OCI-LY7 (cell line): Measurements from ENCODE around the gene AKT2. TPM values are rescaled to one million over a fixed set of nuclear protein-coding genes. Genes with fewer than 3 reads are reported as not detected.

Experiments
- BruUV-seq: library from RNA; stranded (reverse); fragments of 400-500 nt; replicated peaks from 2 replicates; lab custom pipeline; 2021; lab: Mats Ljungman, UMichigan
- CTCF ChIA-PET: fragments of 300-600 bp; sonication (Branson Sonifier 250); formaldehyde crosslinking; loops from one replicate; lab custom pipeline; 2022; ENCODE audit warnings: antibody characterized with exemption; ENCODE audit not compliant: unreplicated experiment; lab: Charles Lee
- POLR2A ChIA-PET: fragments of 300-600 bp; sonication (Branson Sonifier 250); formaldehyde crosslinking; loops from one replicate; lab custom pipeline; 2022; ENCODE audit warnings: antibody characterized with exemption; lab: Charles Lee
- DNase-seq: peaks from one replicate; pipeline ENCODE4 v3.0.0-alpha.2; 2015; ENCODE audit warnings: low spot score
- H2AFZ ChIP-seq: fragments of 200-600 bp; sonication (generic), shearing (Covaris generic); 2 replicates; pipeline ENCODE4 v1.6.1; 2014; ENCODE audit warnings: mild to moderate bottlenecking, antibody characterized with exemption, low read length, moderate library complexity
- H3K27ac ChIP-seq: fragments of 200-600 bp; sonication (generic); 2 replicates; pipeline ENCODE4 v1.5.1; 2014; ENCODE audit warnings: mixed run types, low read depth, mild to moderate bottlenecking, moderate library complexity, low read length, inconsistent platforms; ENCODE audit not compliant: poor library complexity, severe bottlenecking
- H3K36me3 ChIP-seq: fragments of 200-600 bp; sonication (generic); 2 replicates; pipeline ENCODE4 v1.6.1; 2014; ENCODE audit warnings: mild to moderate bottlenecking, antibody characterized with exemption, low read length, moderate library complexity, mixed read lengths; ENCODE audit not compliant: insufficient read depth
- H3K4me1 ChIP-seq: fragments of 200-600 bp; sonication (generic); 2 replicates; pipeline ENCODE4 v1.5.1; 2014; ENCODE audit warnings: mild to moderate bottlenecking, low read length; ENCODE audit not compliant: insufficient read depth, poor library complexity, severe bottlenecking
- H3K4me2 ChIP-seq: fragments of 200-600 bp; sonication (generic); 2 replicates; pipeline ENCODE4 v1.6.1; 2014; ENCODE audit warnings: mild to moderate bottlenecking, low read length
- H3K4me3 ChIP-seq: fragments of 200-600 bp; sonication (generic); 2 replicates; pipeline ENCODE4 v1.5.1; 2014; ENCODE audit warnings: mild to moderate bottlenecking, low read depth, low read length; ENCODE audit not compliant: poor library complexity, severe bottlenecking
- H3K79me2 ChIP-seq: fragments of 200-600 bp; sonication (generic); 2 replicates; pipeline ENCODE4 v1.6.1; 2016; ENCODE audit warnings: low read depth, mild to moderate bottlenecking, low read length, moderate library complexity, mixed read lengths; ENCODE audit not compliant: insufficient read depth
- H3K9me2 ChIP-seq: fragments of 200-600 bp; sonication (generic); 2 replicates; pipeline ENCODE4 v1.6.1; 2016; ENCODE audit warnings: mild to moderate bottlenecking, low read length, mixed read lengths; ENCODE audit not compliant: insufficient read depth
- H3K9me3 ChIP-seq: fragments of 200-600 bp; sonication (generic); 2 replicates; pipeline ENCODE4 v1.6.1; 2014; ENCODE audit warnings: mild to moderate bottlenecking, mixed run types, low read length, mixed read lengths
- H4K20me1 ChIP-seq: fragments of 200-600 bp; sonication (generic); 2 replicates; pipeline ENCODE4 v1.6.1; 2014; ENCODE audit warnings: mild to moderate bottlenecking, antibody characterized with exemption, low read length, moderate library complexity, mixed read lengths; ENCODE audit not compliant: insufficient read depth
- CTCF ChIP-seq: fragments of 200-600 bp; sonication (generic); conservative IDR thresholded peaks from 2 replicates; pipeline ENCODE4 v1.5.1; 2014; ENCODE audit warnings: mild to moderate bottlenecking, antibody characterized with exemption, low read length, moderate library complexity, mixed read lengths
- EZH2phosphoT487 ChIP-seq: fragments of 200-600 bp; sonication (generic); IDR thresholded peaks from 2 replicates; pipeline ENCODE4 v1.6.1; 2018; ENCODE audit warnings: low read depth, borderline replicate concordance, mild to moderate bottlenecking, mixed run types, antibody characterized with exemption, low read length, moderate library complexity, mixed read lengths
- intact Hi-C: fragments of 100-400 bp; cut with micrococcal nuclease; formaldehyde crosslinking; loops from one replicate; pipeline ENCODE4 v1.10.0; 2022; ENCODE audit not compliant: unreplicated experiment
- total RNA-seq, 2 experiments: library from RNA; depleted of rRNA in 1 of 2; stranded (reverse); fragments of >200 nt in 1 of 2; shearing (Covaris generic) in 1 of 2; gene quantifications; 2 replicates each; pipeline ENCODE4 v1.2.3, GENCODE V29; 2014 to 2022

AKT2 gene
- total RNA-seq, 2 experiments from 2014 or later = 116 to 197 TPM

- Histone ChIP-seq H3K4me2 (no peak overlapping the region), H3K36me3 (peaks cover 49% of the 10 kb centered on the region), H2AFZ (no peak overlapping the region), H3K79me2 (no peaks in the 10 kb centered on the region), H3K4me3 (no peak overlapping the region), H3K9me3 (no peaks in the 10 kb centered on the region), H3K4me1 (no peaks in the 10 kb centered on the region), H3K27ac (no peak overlapping the region), H3K9me2 (no peaks in the 10 kb centered on the region), H4K20me1 (no peaks in the 10 kb centered on the region)
- no TSS peak for BruUV-seq
- intact Hi-C loops = no loop called here
- ChIA-PET POLR2A (no interaction called here), CTCF (interaction anchor here (0.6 kb wide), 1 partner anchor 323 kb away, joined by 4 read pairs; no protein-coding TSS in a partner anchor)
- no peak for TF ChIP-seq CTCF
- no peak for TF ChIP-seq EZH2phosphoT487
- DNase-seq = no peak
These were observed 50.5 kb downstream of the AKT2 start for GRCh38 chr19:40234429-40235237.

- no TSS peak for BruUV-seq
- H3K4me1 ChIP-seq = no peaks in the 10 kb centered on the region
- H3K79me2 ChIP-seq = no peaks in the 10 kb centered on the region
- H3K36me3 ChIP-seq = peaks cover 42% of the 10 kb centered on the region
- intact Hi-C loops = no loop called here
- no peaks in the 10 kb centered on the region for H3K9me3 ChIP-seq
- H3K27ac ChIP-seq = no peak overlapping the region
- H2AFZ ChIP-seq = no peak overlapping the region
- ChIA-PET POLR2A (no interaction called here), CTCF (no interaction called here)
- H3K4me3 ChIP-seq = no peak overlapping the region
- DNase-seq = no peak
- no peaks in the 10 kb centered on the region; the same call in 1 of the 2 replicates for H4K20me1 ChIP-seq
- H3K9me2 ChIP-seq = no peaks in the 10 kb centered on the region
- no peak overlapping the region for H3K4me2 ChIP-seq
- no peak for TF ChIP-seq CTCF
- TF ChIP-seq EZH2phosphoT487 = no peak
These were observed 51.2 kb downstream of the AKT2 start for GRCh38 chr19:40233811-40234389.
